HepG2 (cell line): ENCODE data around the gene PLCB4. TPM values are rescaled to one million over a fixed set of nuclear protein-coding genes. Genes with fewer than 3 reads are reported as not detected.

Experiments
- ATAC-seq: fragments of 200-7000 bp; cut with Tn5 transposase; 3 replicates; pipeline ENCODE4 v1.9.1; 2020; ENCODE audit warnings: mild to moderate bottlenecking, moderate library complexity
- BruUV-seq: library from RNA; stranded (reverse); fragments of 400-500 nt; replicated peaks from 2 replicates; lab custom pipeline; 2021; lab: Mats Ljungman, UMichigan
- CTCF ChIA-PET: fragments of 300-600 bp; formaldehyde crosslinking; extraction: SDS; loops from one replicate; lab custom pipeline; 2021; ENCODE audit warnings: low total read pairs, inconsistent platforms, low intra/inter-chr PET ratio; lab: Yijun Ruan, JAX
- POLR2A ChIA-PET: fragments of 350-600 bp; sonication (Branson Sonifier 250); formaldehyde crosslinking; loops from one replicate; lab custom pipeline; 2020; ENCODE audit warnings: antibody characterized with exemption, inconsistent platforms; lab: Yijun Ruan, JAX
- DNase-seq: peaks from one replicate; pipeline ENCODE4 v3.0.0-alpha.2; 2015; ENCODE audit warnings: low spot score
- FAIRE-seq: peaks from 3 replicates; lab custom pipeline; 2011; peaks lifted over from hg19 to GRCh38; lab: Jason Lieb, UNC
- H2AFZ ChIP-seq: one replicate; pipeline ENCODE4 v1.6.1; 2011; ENCODE audit warnings: low read length, inconsistent platforms
- H3K27ac ChIP-seq: fragments of 300-600 bp; 3 replicates; pipeline ENCODE4 v1.8.0; 2011; ENCODE audit warnings: mixed run types, mild to moderate bottlenecking, mixed read lengths, low read length, inconsistent platforms; ENCODE audit not compliant: insufficient read depth; ENCODE audit errors: extremely low read length
- H3K27me3 ChIP-seq, 2 experiments: fragments of 200-600 bp in 1 of 2; 2 replicates in 1 of 2; 3 replicates in 1 of 2; pipeline versions ENCODE4 v1.6.0 to v1.8.0; 2011; ENCODE audit warnings: low read length in 2 of 2, mild to moderate bottlenecking in 2 of 2, moderate library complexity in 2 of 2, inconsistent platforms in 1 of 2; ENCODE audit not compliant: insufficient read depth in 2 of 2, control insufficient read depth in 1 of 2
- H3K36me3 ChIP-seq, 2 experiments: fragments of 200-600 bp in 1 of 2; replicated peaks in 1 of 2; 2 replicates in 1 of 2; 3 replicates in 1 of 2; pipeline versions ENCODE4 v1.5.1 to v1.8.0; 2011; ENCODE audit warnings: low read length in 2 of 2, inconsistent platforms in 1 of 2; ENCODE audit not compliant: insufficient read depth in 2 of 2, control insufficient read depth in 1 of 2
- H3K4me1 ChIP-seq: 2 replicates; pipeline ENCODE4 v1.5.1; 2012; ENCODE audit warnings: low read length, inconsistent platforms; ENCODE audit not compliant: insufficient read depth
- H3K4me2 ChIP-seq: 2 replicates; pipeline ENCODE4 v1.6.0; 2011; ENCODE audit warnings: low read depth, low read length, inconsistent platforms
- H3K4me3 ChIP-seq, 3 experiments: fragments of 200-600 bp in 1 of 3; sonication (generic), shearing (Covaris generic) in 1 of 3; replicated peaks in 1 of 3; 2 replicates each; pipeline ENCODE4 v1.5.1; 2011 to 2016; ENCODE audit warnings: low read length in 3 of 3, inconsistent platforms in 2 of 3, low read depth in 2 of 3, mild to moderate bottlenecking in 2 of 3, control low read depth in 1 of 3, mixed read lengths in 1 of 3; ENCODE audit not compliant: insufficient read depth in 1 of 3
- H3K79me2 ChIP-seq: one replicate; pipeline ENCODE4 v1.6.1; 2011; ENCODE audit warnings: low read length, inconsistent platforms; ENCODE audit not compliant: insufficient read depth
- H3K9ac ChIP-seq: 2 replicates; pipeline ENCODE4 v1.6.0; 2011; ENCODE audit warnings: mild to moderate bottlenecking, low read depth, low read length, inconsistent platforms; ENCODE audit not compliant: insufficient read depth
- H3K9me3 ChIP-seq: 2 replicates; pipeline ENCODE4 v1.5.1; 2012; ENCODE audit warnings: mild to moderate bottlenecking, low read length
- H4K20me1 ChIP-seq: 2 replicates; pipeline ENCODE4 v1.6.0; 2011; ENCODE audit warnings: inconsistent platforms, mild to moderate bottlenecking, low read length, moderate library complexity; ENCODE audit not compliant: insufficient read depth
- MED1 ChIP-seq: sonication (generic); formaldehyde crosslinking; IDR thresholded peaks from 2 replicates; pipeline ENCODE4 v1.4.0; 2020; ENCODE audit warnings: missing genetic modification reagents
- MED13 ChIP-seq: sonication (generic); formaldehyde crosslinking; IDR thresholded peaks from 2 replicates; pipeline ENCODE4 v1.5.0; 2020; ENCODE audit warnings: missing genetic modification reagents
- PLRG1 ChIP-seq: fragments of 450-650 bp; conservative IDR thresholded peaks from 2 replicates; pipeline ENCODE4 v1.6.1; 2016
- PRDM10 ChIP-seq: sonication (generic); formaldehyde crosslinking; IDR thresholded peaks from 2 replicates; pipeline ENCODE4 v1.4.0; 2020; ENCODE audit warnings: low read depth, missing genetic modification reagents
- PTBP1 ChIP-seq: fragments of 200-400 bp; formaldehyde crosslinking; IDR thresholded peaks from 2 replicates; pipeline ENCODE4 v1.6.1; 2018; ENCODE audit warnings: low read length, low read depth; ENCODE audit not compliant: poor library complexity, severe bottlenecking
- SKI ChIP-seq: fragments of 450-650 bp; IDR thresholded peaks from one replicate; pipeline ENCODE4 v1.6.1; 2018; ENCODE audit warnings: mild to moderate bottlenecking; ENCODE audit not compliant: partially characterized antibody
- ZNF484 ChIP-seq: sonication (generic); formaldehyde crosslinking; IDR thresholded peaks from 2 replicates; pipeline ENCODE4 v1.5.1; 2020; ENCODE audit warnings: mild to moderate bottlenecking, low read depth, missing genetic modification reagents, borderline replicate concordance
- ZNF550 ChIP-seq: sonication (generic); formaldehyde crosslinking; IDR thresholded peaks from 2 replicates; pipeline ENCODE4 v1.4.0; 2020; ENCODE audit warnings: mild to moderate bottlenecking, missing genetic modification reagents, borderline replicate concordance
- ZNF557 ChIP-seq: sonication (generic); formaldehyde crosslinking; IDR thresholded peaks from 2 replicates; pipeline ENCODE4 v1.4.0; 2020; ENCODE audit warnings: missing genetic modification reagents
- ZNF619 ChIP-seq: sonication (generic); formaldehyde crosslinking; IDR thresholded peaks from 2 replicates; pipeline ENCODE4 v1.4.0; 2020; ENCODE audit warnings: mild to moderate bottlenecking, missing genetic modification reagents
- ZNF644 ChIP-seq: IDR thresholded peaks from 2 replicates; pipeline ENCODE4 v1.6.1; 2016; ENCODE audit warnings: low read depth
- ZNF724P ChIP-seq: sonication (generic); formaldehyde crosslinking; IDR thresholded peaks from 2 replicates; pipeline ENCODE4 v1.8.0; 2022; ENCODE audit warnings: missing genetic modification reagents, borderline replicate concordance
- ZNF772 ChIP-seq: sonication (generic); formaldehyde crosslinking; IDR thresholded peaks from 2 replicates; pipeline ENCODE4 v1.5.0; 2020; ENCODE audit warnings: mild to moderate bottlenecking, missing genetic modification reagents
- ZNF83 ChIP-seq: sonication (generic); formaldehyde crosslinking; IDR thresholded peaks from 2 replicates; pipeline ENCODE4 v1.4.0; 2020; ENCODE audit warnings: missing genetic modification reagents, mild to moderate bottlenecking, borderline replicate concordance
- ZNF879 ChIP-seq: sonication (generic); formaldehyde crosslinking; IDR thresholded peaks from 2 replicates; pipeline ENCODE4 v1.8.1; 2023; ENCODE audit warnings: missing genetic modification reagents
- in situ Hi-C: cut with HindIII; loops from 2 replicates; pipeline ENCODE4 v1.10.0; 2017; ENCODE audit warnings: low pct_unique_long_range_greater_than_20kb; ENCODE audit not compliant: extremely low pct_ligation_motif_present
- intact Hi-C: fragments of 100-400 bp; cut with micrococcal nuclease; formaldehyde crosslinking; loops from one replicate; pipeline ENCODE4 v1.10.0; 2022; ENCODE audit not compliant: unreplicated experiment
- polyA plus RNA-seq, 8 experiments: library from polyadenylated mRNA; depleted of rRNA in 3 of 8; stranded (reverse) in 7 of 8; unstranded in 1 of 8; fragments of >200 nt; fragmentation: Illumina TruSeq in 4 of 8; extraction: Trizol in 4 of 8; gene quantifications; 2 replicates each; pipeline versions ENCODE4 v1.2.1 to v1.2.3, GENCODE V29; 2011 to 2016; ENCODE audit warnings: low read depth in 4 of 8, missing spikeins in 1 of 8, mixed read lengths in 1 of 8; ENCODE audit not compliant: insufficient read depth in 1 of 8
- total RNA-seq, 5 experiments: library from RNA; depleted of rRNA; stranded (reverse); fragments of >200 nt; fragmentation: Illumina TruSeq; extraction: Trizol; gene quantifications; 2 replicates each; pipeline ENCODE4 v1.2.3, GENCODE V29; 2016; ENCODE audit warnings: low read depth in 1 of 5

The PLCB4 gene
- total and polyA plus RNA-seq, 2 of the 13 experiments (the other 11 are each of a cell fraction or from before 2014, with no cell fraction given), result 0.01 TPM; not detected in 1

- TF ChIP-seq ZNF484 (no peak), PTBP1 (no peak), ZNF550 (CRISPR knock-in tag) (no peak), PRDM10 (CRISPR knock-in tag) (no peak), ZNF724P (CRISPR knock-in tag) (no peak)
These were observed 133.7 kb downstream of the PLCB4 start (continued) for GRCh38 chr20:9202420-9203080.

DNA sequence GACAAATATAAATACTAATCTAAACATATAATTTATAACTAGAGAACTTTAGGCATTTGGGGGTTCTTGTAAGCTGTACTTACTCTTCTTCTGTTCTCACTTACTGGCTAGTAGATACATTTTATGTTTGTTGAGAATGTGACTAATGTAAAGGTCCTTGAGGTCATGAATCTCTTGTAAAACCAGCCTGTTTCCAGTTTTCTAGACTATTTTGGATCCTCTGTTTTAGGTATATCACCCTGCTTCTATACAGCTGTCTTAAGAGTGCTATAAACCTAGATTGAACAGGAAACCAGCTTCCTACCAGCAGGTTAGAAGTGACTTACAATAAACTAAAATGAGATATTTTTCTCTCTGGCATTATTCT is 134.2 kb downstream of the PLCB4 start:
- Histone ChIP-seq H4K20me1 (no peaks in the 10 kb centered on the region), H2AFZ (no peak overlapping the region), H3K27ac (no peak overlapping the region), H3K27me3 (peaks cover 2 to 3% of the 10 kb centered on the region in 2 experiments; a peak in 2 of 5 replicates)
- no peak for ATAC-seq
- intact Hi-C loops, result no loop called here
- in situ Hi-C loops, result no loop called here
- POLR2A ChIA-PET, result no interaction called here
- no peak for TF ChIP-seq ZNF557
- no peak for TF ChIP-seq ZNF83 (CRISPR knock-in tag)
- TF ChIP-seq PLRG1, result no peak
- no peak for TF ChIP-seq ZNF619 (CRISPR knock-in tag)
- TF ChIP-seq MED1 (CRISPR knock-in tag), result no peak
- no peak for TF ChIP-seq SKI
- no peak for TF ChIP-seq ZNF644 (CRISPR knock-in tag)
- TF ChIP-seq ZNF879, result no peak
- no peak for TF ChIP-seq ZNF772 (CRISPR knock-in tag)
- TF ChIP-seq MED13 (CRISPR knock-in tag), result no peak
- TF ChIP-seq, all 625 proteins: peak for 0
- FAIRE-seq (no peak), DNase-seq (no peak)
- H3K4me1 ChIP-seq, result no peaks in the 10 kb centered on the region
- no peak overlapping the region for H3K4me3 ChIP-seq
- no peak overlapping the region for H3K4me2 ChIP-seq
- H3K9ac ChIP-seq, result no peak overlapping the region
- BruUV-seq, result no TSS peak
- CTCF ChIA-PET, result no interaction called here
- no peaks in the 10 kb centered on the region for H3K79me2 ChIP-seq
- H3K36me3 ChIP-seq, result no peaks in the 10 kb centered on the region
- no peaks in the 10 kb centered on the region for H3K9me3 ChIP-seq
